ENCODE results near the gene SCFD2.
"Not testable (repeated sequence)": the region's sequence is repeated elsewhere in the genome, so short reads cannot be mapped to it uniquely, and the experiment has no call there.

The SCFD2 gene

GRCh38 chr4:53194727-53195126, 171.1 kb downstream of the SCFD2 start:
- in situ Hi-C loops (cut with MboI; ENCODE audit: low sequenced_read_pairs) = no loop called here

- in situ Hi-C loops (cut with MboI; ENCODE audit: low sequenced_read_pairs) = no loop called here
Measured at GRCh38 chr4:53193111-53193510, 172.8 kb downstream of the SCFD2 start.

GRCh38 chr4:53192496-53192895, 173.4 kb downstream of the SCFD2 start:
- in situ Hi-C loops (cut with MboI; ENCODE audit: low sequenced_read_pairs) = no loop called here

- in situ Hi-C loops (cut with MboI; ENCODE audit: low sequenced_read_pairs) = no loop called here
Measured at GRCh38 chr4:53191997-53192396, 173.9 kb downstream of the SCFD2 start.

GRCh38 chr4:53189011-53189410, 176.8 kb downstream of the SCFD2 start:
- in situ Hi-C loops (cut with MboI; ENCODE audit: low sequenced_read_pairs) = no loop called here

- in situ Hi-C loops (cut with MboI; ENCODE audit: low sequenced_read_pairs) = no loop called here
Measured at GRCh38 chr4:53186714-53187358, 179.0 kb downstream of the SCFD2 start.

GRCh38 chr4:53185869-53186585, 179.8 kb downstream of the SCFD2 start:
- in situ Hi-C loops (cut with MboI; ENCODE audit: low sequenced_read_pairs) = no loop called here

GRCh38 chr4:53183754-53184153, 182.1 kb downstream of the SCFD2 start:
- in situ Hi-C loops (cut with MboI; ENCODE audit: low sequenced_read_pairs) = no loop called here

GRCh38 chr4:53177751-53178150, 188.1 kb downstream of the SCFD2 start:
- in situ Hi-C loops (cut with MboI; ENCODE audit: low sequenced_read_pairs) = not testable (repeated sequence)

GRCh38 chr4:53175640-53176039, 190.2 kb downstream of the SCFD2 start:
- in situ Hi-C loops (cut with MboI; ENCODE audit: low sequenced_read_pairs) = no loop called here

- in situ Hi-C loops (cut with MboI; ENCODE audit: low sequenced_read_pairs) = no loop called here
Measured at GRCh38 chr4:53174823-53175222, 191.0 kb downstream of the SCFD2 start.

- in situ Hi-C loops (cut with MboI; ENCODE audit: low sequenced_read_pairs) = no loop called here
Measured at GRCh38 chr4:53173576-53173975, 192.3 kb downstream of the SCFD2 start.

- in situ Hi-C loops (cut with MboI; ENCODE audit: low sequenced_read_pairs) = no loop called here
Measured at GRCh38 chr4:53171797-53172196, 194.1 kb downstream of the SCFD2 start.

- in situ Hi-C loops (cut with MboI; ENCODE audit: low sequenced_read_pairs) = no loop called here
Measured at GRCh38 chr4:53169695-53170617, 195.9 kb downstream of the SCFD2 start.

GRCh38 chr4:53168228-53168627, 197.6 kb downstream of the SCFD2 start:
- in situ Hi-C loops (cut with MboI; ENCODE audit: low sequenced_read_pairs) = no loop called here

GRCh38 chr4:53162969-53163368, 202.9 kb downstream of the SCFD2 start:
- in situ Hi-C loops (cut with MboI; ENCODE audit: low sequenced_read_pairs) = no loop called here

GRCh38 chr4:53161787-53162433, 204.0 kb downstream of the SCFD2 start:
- in situ Hi-C loops (cut with MboI; ENCODE audit: low sequenced_read_pairs) = no loop called here

GRCh38 chr4:53161051-53161786, 204.6 kb downstream of the SCFD2 start:
- in situ Hi-C loops (cut with MboI; ENCODE audit: low sequenced_read_pairs) = no loop called here

GRCh38 chr4:53156896-53157295, 209.0 kb downstream of the SCFD2 start:
- in situ Hi-C loops (cut with MboI; ENCODE audit: low sequenced_read_pairs) = no loop called here

- in situ Hi-C loops (cut with MboI; ENCODE audit: low sequenced_read_pairs) = no loop called here
Measured at GRCh38 chr4:53152467-53152866, 213.4 kb downstream of the SCFD2 start.

GRCh38 chr4:53151489-53151788, 214.4 kb downstream of the SCFD2 start:
- in situ Hi-C loops (cut with MboI; ENCODE audit: low sequenced_read_pairs) = no loop called here
